Duodenal mucosa (tissue), 2 donors: ENCODE measurements around the gene CAMK4.
"Not testable (repeated sequence)": the region's sequence is repeated elsewhere in the genome, so short reads cannot be mapped to it uniquely, and the experiment has no call there.

ENCODE experiments used
- H3K27ac ChIP-seq: one replicate; pipeline ENCODE4 v1.7.0; 2013; ENCODE audit warnings: low read depth, low read length
- H3K27me3 ChIP-seq, 2 donors: one replicate each; pipeline ENCODE4 v1.7.0; 2013; ENCODE audit warnings: low read length in 2 of 2, control low read depth in 1 of 2; ENCODE audit not compliant: insufficient read depth in 2 of 2, control insufficient read depth in 1 of 2
- H3K36me3 ChIP-seq, 2 donors: one replicate each; pipeline ENCODE4 v1.7.0; 2013; ENCODE audit warnings: low read length in 2 of 2, control low read depth in 1 of 2; ENCODE audit not compliant: insufficient read depth in 2 of 2, control insufficient read depth in 1 of 2
- H3K4me1 ChIP-seq, 2 donors: one replicate each; pipeline ENCODE4 v1.7.0; 2013; ENCODE audit warnings: low read length in 2 of 2, control low read depth in 1 of 2; ENCODE audit not compliant: insufficient read depth in 2 of 2, control insufficient read depth in 1 of 2
- H3K4me3 ChIP-seq, 2 donors: one replicate each; pipeline ENCODE4 v1.7.0; 2013; ENCODE audit warnings: low read length in 2 of 2, low read depth in 1 of 2
- H3K9ac ChIP-seq, 2 donors: one replicate each; pipeline ENCODE4 v1.7.0; 2013; ENCODE audit warnings: low read length in 2 of 2, low read depth in 1 of 2
- H3K9me3 ChIP-seq, 2 donors: one replicate each; pipeline ENCODE4 v1.7.0; 2013; ENCODE audit warnings: low read length in 2 of 2, control low read depth in 1 of 2; ENCODE audit not compliant: control insufficient read depth in 1 of 2

Gene CAMK4

DNA sequence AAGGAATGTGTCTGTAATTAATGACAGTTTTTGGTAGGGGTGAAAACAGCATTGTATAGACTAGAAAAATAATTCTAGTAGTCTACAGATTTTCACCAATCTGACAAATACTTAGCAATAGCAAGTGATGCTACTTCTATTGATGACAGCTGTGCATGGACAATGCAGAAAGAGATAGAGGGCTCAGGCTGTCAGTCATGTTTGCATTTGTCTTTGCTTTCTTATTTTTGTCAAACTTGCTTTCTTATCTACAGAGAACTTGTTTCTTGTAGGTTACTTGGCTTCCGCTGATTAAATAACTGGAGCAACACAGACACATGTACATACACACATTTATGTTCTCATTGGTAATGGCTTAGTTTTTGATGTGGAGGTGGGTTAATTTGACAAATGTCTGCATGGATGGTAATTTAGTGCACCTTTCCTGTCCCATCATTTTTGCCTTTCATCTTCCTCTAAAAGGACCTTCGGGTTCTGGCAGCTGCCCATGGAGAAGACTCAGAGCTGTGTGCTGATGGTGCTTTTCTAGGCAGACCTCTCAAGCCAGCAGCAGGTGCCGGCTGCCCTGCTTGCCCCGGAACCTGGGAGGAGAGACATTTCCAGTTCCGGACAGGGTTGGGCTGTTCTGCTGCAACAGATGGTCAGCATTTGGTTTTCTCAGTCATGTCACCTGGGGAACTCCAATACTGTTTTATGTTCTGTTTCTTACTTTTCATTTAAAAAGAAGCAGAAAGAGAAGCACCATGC lies 28.8 kb downstream of the CAMK4 start:
- Histone ChIP-seq H3K9me3 (no peaks in the 10 kb centered on the region), H3K4me1 (peaks cover 0 to 4% of the 10 kb centered on the region in 2 donors), H3K27ac (no peak overlapping the region), H3K36me3 (no peaks in the 10 kb centered on the region), H3K4me3 (no peak overlapping the region), H3K9ac (no peak overlapping the region), H3K27me3 (no peaks in the 10 kb centered on the region)

DNA sequence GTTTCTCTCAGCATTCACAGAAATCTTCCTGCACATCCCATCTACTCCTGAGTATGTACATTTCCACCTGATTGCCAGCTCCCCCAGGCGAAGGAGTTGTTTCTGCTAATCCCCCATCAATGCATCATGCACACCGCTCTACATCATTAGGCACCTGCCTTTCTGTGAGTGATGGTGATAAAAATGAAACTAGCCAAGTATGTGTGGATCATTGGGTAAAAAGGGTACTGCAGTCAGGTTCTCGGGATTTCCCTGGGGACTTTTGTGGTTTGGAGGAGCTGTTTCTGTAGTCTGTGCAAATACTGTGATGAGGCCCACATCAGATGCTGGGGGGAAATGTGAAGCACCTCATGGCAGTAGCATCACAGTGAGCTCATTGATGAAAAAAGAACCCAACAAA lies 30.4 kb downstream of the CAMK4 start:
- Histone ChIP-seq H3K9me3 (no peaks in the 10 kb centered on the region), H3K36me3 (no peaks in the 10 kb centered on the region), H3K9ac (no peak overlapping the region), H3K4me1 (peaks cover 0 to 4% of the 10 kb centered on the region in 2 donors), H3K27me3 (no peaks in the 10 kb centered on the region), H3K4me3 (no peak overlapping the region), H3K27ac (no peak overlapping the region)

DNA sequence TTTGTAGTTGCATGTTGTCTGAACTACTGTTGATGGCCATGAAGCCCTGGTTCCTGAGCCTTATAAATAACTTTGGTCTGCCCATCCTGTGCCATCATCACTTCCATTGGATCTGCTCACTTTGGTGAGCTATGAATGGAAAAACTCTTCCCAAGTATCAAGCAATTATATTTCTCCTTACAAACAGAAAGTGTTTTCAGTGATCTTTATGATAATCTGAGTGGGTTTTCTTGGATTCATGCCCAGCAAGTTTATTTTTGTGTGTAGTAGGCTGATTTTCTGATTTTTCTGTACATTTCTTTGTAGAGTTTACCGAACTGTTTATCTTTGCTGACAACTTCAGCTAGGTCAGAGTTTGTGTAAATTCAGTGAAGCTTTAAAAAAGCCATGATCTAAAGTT lies 31.0 kb downstream of the CAMK4 start:
- no peak overlapping the region for H3K27ac ChIP-seq
- H3K36me3 ChIP-seq: no peaks in the 10 kb centered on the region
- H3K27me3 ChIP-seq: no peaks in the 10 kb centered on the region
- H3K9ac ChIP-seq: no peak overlapping the region
- H3K9me3 ChIP-seq: no peaks in the 10 kb centered on the region
- H3K4me3 ChIP-seq: no peak overlapping the region
- H3K4me1 ChIP-seq: peaks cover 0 to 4% of the 10 kb centered on the region in 2 donors

DNA sequence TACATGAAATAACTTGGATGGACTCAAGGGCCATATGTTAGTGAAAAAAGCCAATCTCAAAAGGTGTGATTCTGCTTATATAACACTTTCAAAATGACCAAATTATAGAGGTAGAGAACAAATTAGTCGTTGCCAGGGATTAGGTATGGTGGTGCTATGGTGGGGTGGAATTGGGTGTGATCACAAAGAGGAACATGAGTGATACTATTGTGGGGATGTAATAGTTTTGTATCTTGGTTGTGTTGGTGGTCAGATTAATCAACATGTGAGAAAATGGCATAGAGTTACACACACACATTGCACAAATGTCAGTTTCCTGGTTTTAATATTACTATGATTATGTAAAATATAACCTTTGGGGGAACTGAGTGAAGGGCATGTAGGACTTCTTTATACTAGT lies 31.9 kb downstream of the CAMK4 start:
- H3K27ac ChIP-seq: no peak overlapping the region
- no peaks in the 10 kb centered on the region for H3K9me3 ChIP-seq
- H3K27me3 ChIP-seq: no peaks in the 10 kb centered on the region
- peaks cover 0 to 4% of the 10 kb centered on the region in 2 donors for H3K4me1 ChIP-seq
- no peak overlapping the region for H3K9ac ChIP-seq
- no peaks in the 10 kb centered on the region for H3K36me3 ChIP-seq
- no peak overlapping the region for H3K4me3 ChIP-seq

DNA sequence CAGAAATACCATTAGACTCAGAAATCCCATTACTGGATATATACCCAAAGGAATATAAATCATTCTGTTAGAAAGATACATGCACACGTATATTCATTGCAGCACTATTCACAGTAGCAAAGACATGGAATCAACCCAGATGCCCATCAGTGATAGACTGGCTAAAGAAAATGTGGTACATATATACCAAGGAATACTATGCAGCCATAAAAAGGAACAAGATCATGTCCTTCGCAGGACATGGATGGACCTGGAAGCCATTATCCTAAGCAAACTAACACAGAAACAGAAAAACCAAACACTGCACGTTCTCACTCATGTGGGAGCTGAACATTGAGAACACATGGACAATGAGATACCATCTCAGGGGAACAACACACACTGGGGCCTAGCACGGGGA lies 33.4 kb downstream of the CAMK4 start:
- H3K27me3 ChIP-seq, H3K9ac ChIP-seq, H3K36me3 ChIP-seq, H3K4me3 ChIP-seq, H3K27ac ChIP-seq, H3K9me3 ChIP-seq, H3K4me1 ChIP-seq: not testable (repeated sequence)

DNA sequence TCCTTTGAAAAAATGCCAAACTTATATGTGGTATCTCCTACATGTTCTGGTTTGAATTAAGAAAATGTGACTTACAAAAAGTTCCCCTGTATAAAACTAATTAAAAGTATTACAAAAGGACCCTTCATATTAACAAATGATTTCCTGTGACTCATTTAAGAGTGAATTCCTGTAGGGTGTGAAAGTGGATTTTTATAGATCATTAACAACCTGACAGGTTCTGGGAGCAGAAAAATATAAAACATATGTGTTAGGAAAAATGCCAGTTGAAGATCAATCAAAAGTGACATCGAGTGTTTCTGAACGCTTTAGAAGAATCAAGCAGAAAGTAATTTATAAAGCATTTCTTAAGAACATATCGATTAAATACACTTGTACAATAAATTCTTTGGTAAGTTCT lies 35.5 kb downstream of the CAMK4 start:
- H3K4me1 ChIP-seq: no peaks in the 10 kb centered on the region
- no peak overlapping the region for H3K4me3 ChIP-seq
- H3K36me3 ChIP-seq: no peaks in the 10 kb centered on the region
- H3K9ac ChIP-seq: no peak overlapping the region
- H3K27ac ChIP-seq: no peak overlapping the region
- H3K27me3 ChIP-seq: no peaks in the 10 kb centered on the region
- H3K9me3 ChIP-seq: no peaks in the 10 kb centered on the region

DNA sequence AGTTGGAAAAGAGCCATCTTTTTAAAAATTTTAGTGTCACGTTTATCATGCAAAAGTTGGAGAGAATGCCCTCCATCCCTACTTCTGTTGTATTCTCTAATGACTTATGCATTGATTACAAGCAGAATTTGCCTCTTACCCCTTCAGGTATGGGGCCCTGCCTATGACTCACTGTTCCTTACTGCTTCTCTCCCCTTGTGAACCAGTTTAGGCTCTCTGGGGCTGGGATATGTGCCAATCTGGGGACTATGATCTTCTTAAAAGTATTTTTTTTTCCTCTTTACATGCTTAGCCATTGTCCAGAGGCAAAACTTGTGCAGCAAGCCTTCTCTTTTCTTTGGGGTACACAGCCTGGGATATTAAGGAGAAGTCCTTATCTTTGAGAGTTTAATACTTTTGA lies 37.4 kb downstream of the CAMK4 start:
- Histone ChIP-seq H3K4me3 (no peak overlapping the region), H3K36me3 (no peaks in the 10 kb centered on the region), H3K9me3 (no peaks in the 10 kb centered on the region), H3K27me3 (no peaks in the 10 kb centered on the region), H3K4me1 (no peaks in the 10 kb centered on the region), H3K9ac (no peak overlapping the region), H3K27ac (no peak overlapping the region)

DNA sequence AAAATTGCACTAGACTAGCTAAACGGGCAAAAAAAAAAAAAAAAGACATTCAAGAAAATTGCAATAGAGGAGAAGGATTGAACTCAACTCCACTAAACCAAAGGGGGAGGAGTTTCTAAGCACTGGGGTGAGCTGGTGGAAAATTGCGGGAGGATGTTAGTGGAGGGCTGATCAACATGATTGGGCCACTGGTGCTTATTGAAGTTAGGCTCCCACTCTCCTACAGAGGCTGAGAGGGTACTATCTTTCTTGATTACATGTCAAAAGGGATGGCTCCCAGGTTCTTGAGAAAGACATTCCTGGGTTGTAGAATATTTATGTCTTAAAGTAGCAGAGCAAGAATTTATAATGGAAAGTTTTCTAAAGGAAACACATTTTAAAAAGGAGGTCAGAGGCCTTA lies 38.0 kb downstream of the CAMK4 start:
- Histone ChIP-seq H3K4me3 (no peak overlapping the region), H3K36me3 (no peaks in the 10 kb centered on the region), H3K9ac (no peak overlapping the region), H3K27me3 (no peaks in the 10 kb centered on the region), H3K9me3 (no peaks in the 10 kb centered on the region), H3K27ac (no peak overlapping the region), H3K4me1 (no peaks in the 10 kb centered on the region)

DNA sequence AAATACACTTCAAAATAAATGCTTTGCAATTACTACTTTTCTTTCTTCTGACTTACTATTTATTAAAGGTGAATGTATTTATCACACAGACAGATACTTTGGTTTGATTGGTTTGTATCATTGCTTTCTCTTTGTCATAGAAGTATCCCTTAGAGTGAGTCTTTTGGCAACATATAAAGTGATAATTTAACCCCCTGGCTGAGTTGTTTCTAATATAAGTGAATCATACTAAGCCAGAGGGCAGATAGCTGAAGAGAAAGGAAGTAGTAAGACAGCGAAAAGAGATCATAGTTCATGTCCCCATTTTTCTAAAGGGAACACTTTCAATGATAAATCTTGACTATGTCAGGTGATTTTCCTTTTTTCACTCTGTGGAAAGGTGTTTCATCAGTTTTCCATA lies 38.6 kb downstream of the CAMK4 start:
- H3K9ac ChIP-seq: no peak overlapping the region
- H3K36me3 ChIP-seq: no peaks in the 10 kb centered on the region
- H3K4me1 ChIP-seq: no peaks in the 10 kb centered on the region
- no peak overlapping the region for H3K4me3 ChIP-seq
- H3K9me3 ChIP-seq: no peaks in the 10 kb centered on the region
- no peak overlapping the region for H3K27ac ChIP-seq
- H3K27me3 ChIP-seq: no peaks in the 10 kb centered on the region

DNA sequence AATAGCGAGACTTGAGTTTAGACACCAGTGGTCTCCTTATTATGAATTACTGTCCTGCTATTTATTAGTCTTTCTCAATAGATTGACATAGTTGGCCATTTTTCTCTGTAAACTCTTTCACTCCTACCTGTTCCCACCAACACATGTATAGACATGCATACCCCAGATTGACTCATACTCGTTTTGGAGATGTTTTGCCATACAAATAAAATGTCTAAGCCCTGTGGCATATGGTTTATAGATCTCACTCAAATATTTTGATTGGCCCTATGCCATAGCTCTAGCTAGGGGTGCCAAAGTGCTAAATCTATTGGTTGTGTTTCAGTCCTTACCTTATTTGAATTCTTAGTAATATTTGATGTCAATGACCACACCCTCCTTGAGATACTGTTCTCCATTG lies 42.3 kb downstream of the CAMK4 start:
- no peaks in the 10 kb centered on the region for H3K27me3 ChIP-seq
- H3K4me1 ChIP-seq: no peaks in the 10 kb centered on the region
- H3K36me3 ChIP-seq: no peaks in the 10 kb centered on the region
- no peaks in the 10 kb centered on the region for H3K9me3 ChIP-seq
- H3K27ac ChIP-seq: no peak overlapping the region
- no peak overlapping the region for H3K9ac ChIP-seq
- H3K4me3 ChIP-seq: no peak overlapping the region

DNA sequence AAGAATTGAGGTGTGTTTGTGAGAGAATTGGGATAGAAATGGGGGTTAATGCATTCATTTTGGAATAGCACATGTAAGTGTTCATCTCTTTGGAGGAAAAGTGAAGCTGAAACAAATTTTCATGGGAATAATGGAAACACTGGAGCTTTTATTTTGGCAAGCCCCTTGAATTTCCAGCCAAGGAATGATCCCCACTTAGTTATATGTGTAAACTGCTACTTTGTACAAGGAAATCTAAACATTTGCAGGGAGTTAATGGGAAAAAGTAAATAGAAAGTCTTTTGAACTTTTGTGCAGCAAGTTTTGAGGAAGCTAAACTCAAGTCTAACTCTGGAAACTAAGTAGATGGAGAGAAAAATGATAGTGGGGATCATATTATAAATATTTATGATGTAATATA lies 44.1 kb downstream of the CAMK4 start:
- H3K27me3 ChIP-seq: no peaks in the 10 kb centered on the region
- H3K4me3 ChIP-seq: no peak overlapping the region
- no peaks in the 10 kb centered on the region for H3K4me1 ChIP-seq
- no peaks in the 10 kb centered on the region for H3K36me3 ChIP-seq
- no peak overlapping the region for H3K9ac ChIP-seq
- H3K27ac ChIP-seq: no peak overlapping the region
- H3K9me3 ChIP-seq: no peaks in the 10 kb centered on the region
